ENCODE results near the gene MIER3.

Gene MIER3

GRCh38 chr5:56951946-56952691 lies at the start of gene MIER3:
Gene MIER3 (minus strand): TSS chr5:56952123. CDS start chr5:56952102, 21 bp downstream.
- no peaks in the 10 kb centered on the region for H3K9me3 ChIP-seq (ENCODE audit: insufficient read depth, low read length, severe bottlenecking)
- peaks cover 36% of the 10 kb centered on the region for H3K27me3 ChIP-seq (ENCODE audit: insufficient read depth, low read length, poor library complexity)
- peak within 1 kb of the TSS; percentile 99 for H3K4me2 ChIP-seq (ENCODE audit: insufficient read depth, low read length)
- peaks cover 33% of the 10 kb centered on the region for H3K79me2 ChIP-seq (ENCODE audit: insufficient read depth, low read length)
- peak within 1 kb of the TSS; percentile 84 for H3K9ac ChIP-seq (ENCODE audit: low read depth, low read length)
- H3K4me3 ChIP-seq (ENCODE audit: low read depth in 1 of 2, low read length in 2 of 2) = peak within 1 kb of the TSS; percentile 56 to 66
- H3K27ac ChIP-seq (ENCODE audit: low read length) = peak within 1 kb of the TSS; percentile 57
- H3K4me1 ChIP-seq (ENCODE audit: insufficient read depth, low read length) = peaks cover 25% of the 10 kb centered on the region
- peaks cover 14% of the 10 kb centered on the region for H4K20me1 ChIP-seq (ENCODE audit: insufficient read depth, low read length)
- H3K36me3 ChIP-seq (ENCODE audit: insufficient read depth, low read length) = peaks cover 13% of the 10 kb centered on the region
- H2AFZ ChIP-seq (ENCODE audit: low read depth, low read length) = peak within 1 kb of the TSS; percentile 98
- peak; percentile 88 for ATAC-seq (ENCODE audit: insufficient read depth, low read depth)
- TF ChIP-seq EZH2 (IDR thresholded peaks at IDR 0.05; ENCODE audit: borderline replicate concordance, low read depth, low read length, severe bottlenecking) = no peak
- TF ChIP-seq CTCF (IDR thresholded peaks at IDR 0.05; ENCODE audit: borderline replicate concordance, extremely low read depth, low read length, poor library complexity, severe bottlenecking) = no peak
- DNase-seq = peak; percentile 79

GRCh38 chr5:56995596-56995995 lies 43.7 kb upstream of the MIER3 start:
- Histone ChIP-seq H3K4me2 (ENCODE audit: insufficient read depth, low read length) (no peak overlapping the region), H3K4me3 (ENCODE audit: low read depth in 1 of 2, low read length in 2 of 2) (no peak overlapping the region), H3K27ac (ENCODE audit: low read length) (no peak overlapping the region), H4K20me1 (ENCODE audit: insufficient read depth, low read length) (no peaks in the 10 kb centered on the region), H3K27me3 (ENCODE audit: insufficient read depth, low read length, poor library complexity) (no peaks in the 10 kb centered on the region), H3K36me3 (ENCODE audit: insufficient read depth, low read length) (no peaks in the 10 kb centered on the region), H3K79me2 (ENCODE audit: insufficient read depth, low read length) (no peaks in the 10 kb centered on the region), H3K4me1 (ENCODE audit: insufficient read depth, low read length) (no peaks in the 10 kb centered on the region), H3K9ac (ENCODE audit: low read depth, low read length) (no peak overlapping the region), H3K9me3 (ENCODE audit: insufficient read depth, low read length, severe bottlenecking) (no peaks in the 10 kb centered on the region), H2AFZ (ENCODE audit: low read depth, low read length) (no peak overlapping the region)
- DNase-seq (no peak), ATAC-seq (ENCODE audit: insufficient read depth, low read depth) (no peak)
- TF ChIP-seq CTCF (IDR thresholded peaks at IDR 0.05; ENCODE audit: borderline replicate concordance, extremely low read depth, low read length, poor library complexity, severe bottlenecking) (no peak), EZH2 (IDR thresholded peaks at IDR 0.05; ENCODE audit: borderline replicate concordance, low read depth, low read length, severe bottlenecking) (no peak)

GRCh38 chr5:56993241-56993640 lies 41.3 kb upstream of the MIER3 start:
- no peaks in the 10 kb centered on the region for H3K79me2 ChIP-seq (ENCODE audit: insufficient read depth, low read length)
- H3K4me3 ChIP-seq (ENCODE audit: low read depth in 1 of 2, low read length in 2 of 2) = no peak overlapping the region
- H3K27ac ChIP-seq (ENCODE audit: low read length) = no peak overlapping the region
- peaks cover 8% of the 10 kb centered on the region for H3K27me3 ChIP-seq (ENCODE audit: insufficient read depth, low read length, poor library complexity)
- H3K9ac ChIP-seq (ENCODE audit: low read depth, low read length) = no peak overlapping the region
- H4K20me1 ChIP-seq (ENCODE audit: insufficient read depth, low read length) = no peaks in the 10 kb centered on the region
- no peak for DNase-seq
- no peaks in the 10 kb centered on the region for H3K9me3 ChIP-seq (ENCODE audit: insufficient read depth, low read length, severe bottlenecking)
- H3K4me2 ChIP-seq (ENCODE audit: insufficient read depth, low read length) = no peak overlapping the region
- H3K4me1 ChIP-seq (ENCODE audit: insufficient read depth, low read length) = no peaks in the 10 kb centered on the region
- TF ChIP-seq CTCF (IDR thresholded peaks at IDR 0.05; ENCODE audit: borderline replicate concordance, extremely low read depth, low read length, poor library complexity, severe bottlenecking) = no peak
- no peak for TF ChIP-seq EZH2 (IDR thresholded peaks at IDR 0.05; ENCODE audit: borderline replicate concordance, low read depth, low read length, severe bottlenecking)
- no peaks in the 10 kb centered on the region for H3K36me3 ChIP-seq (ENCODE audit: insufficient read depth, low read length)
- ATAC-seq (ENCODE audit: insufficient read depth, low read depth) = no peak
- no peak overlapping the region for H2AFZ ChIP-seq (ENCODE audit: low read depth, low read length)
